Measurements from ENCODE around the gene ANO9.
A peak's percentile ranks its signal among the peaks of the same experiment; 100 is the strongest.

- TF ChIP-seq, protein P1, sequence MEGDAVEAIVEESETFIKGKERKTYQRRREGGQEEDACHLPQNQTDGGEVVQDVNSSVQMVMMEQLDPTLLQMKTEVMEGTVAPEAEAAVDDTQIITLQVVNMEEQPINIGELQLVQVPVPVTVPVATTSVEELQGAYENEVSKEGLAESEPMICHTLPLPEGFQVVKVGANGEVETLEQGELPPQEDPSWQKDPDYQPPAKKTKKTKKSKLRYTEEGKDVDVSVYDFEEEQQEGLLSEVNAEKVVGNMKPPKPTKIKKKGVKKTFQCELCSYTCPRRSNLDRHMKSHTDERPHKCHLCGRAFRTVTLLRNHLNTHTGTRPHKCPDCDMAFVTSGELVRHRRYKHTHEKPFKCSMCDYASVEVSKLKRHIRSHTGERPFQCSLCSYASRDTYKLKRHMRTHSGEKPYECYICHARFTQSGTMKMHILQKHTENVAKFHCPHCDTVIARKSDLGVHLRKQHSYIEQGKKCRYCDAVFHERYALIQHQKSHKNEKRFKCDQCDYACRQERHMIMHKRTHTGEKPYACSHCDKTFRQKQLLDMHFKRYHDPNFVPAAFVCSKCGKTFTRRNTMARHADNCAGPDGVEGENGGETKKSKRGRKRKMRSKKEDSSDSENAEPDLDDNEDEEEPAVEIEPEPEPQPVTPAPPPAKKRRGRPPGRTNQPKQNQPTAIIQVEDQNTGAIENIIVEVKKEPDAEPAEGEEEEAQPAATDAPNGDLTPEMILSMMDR (IDR thresholded peaks at IDR 0.05), result peak in 1 of 3 donors; percentile 11
- TF ChIP-seq POLR2A (IDR thresholded peaks at IDR 0.05), result no peak
- TF ChIP-seq POLR2AphosphoS5 (IDR thresholded peaks at IDR 0.05), result no peak
These were observed 51.6 kb downstream of the ANO9 start for GRCh38 chr11:390175-390574.

Measured in breast epithelium (tissue), 3 donors.